HEK293T (cell line): ENCODE results near the gene RAB6D.
"Not testable (repeated sequence)": the region's sequence is repeated elsewhere in the genome, so short reads cannot be mapped to it uniquely, and the experiment has no call there.

ENCODE experiments used
- ELF4 ChIP-seq: fragments of 450-650 bp; IDR thresholded peaks from 2 replicates; pipeline ENCODE4 v1.6.1; 2017; ENCODE audit warnings: antibody characterized with exemption
- FOXM1 ChIP-seq: fragments of 450-650 bp; IDR thresholded peaks from 2 replicates; pipeline ENCODE4 v1.6.1; 2017; ENCODE audit warnings: mild to moderate bottlenecking, borderline replicate concordance
- NFRKB ChIP-seq: fragments of 450-650 bp; IDR thresholded peaks from 2 replicates; pipeline ENCODE4 v1.6.1; 2016; ENCODE audit warnings: mild to moderate bottlenecking, moderate library complexity
- TARDBP ChIP-seq: fragments of 450-650 bp; IDR thresholded peaks from 2 replicates; pipeline ENCODE4 v1.6.1; 2016

- TF ChIP-seq TARDBP, ELF4, NFRKB, FOXM1: not testable (repeated sequence)
Observed at GRCh38 chr2:131368493-131369066, 4.6 kb upstream of the RAB6D start.
